GM21528 (cell line): Measurements from ENCODE around the gene COPZ2.
"Not testable (repeated sequence)": the region's sequence is repeated elsewhere in the genome, so short reads cannot be mapped to it uniquely, and the experiment has no call there.

Source experiments
- ATAC-seq: cut with Tn5 transposase; IDR thresholded peaks from one replicate; pipeline ENCODE4 v1.9.1; 2021; ENCODE audit warnings: mild to moderate bottlenecking, moderate library complexity; ENCODE audit not compliant: unreplicated experiment, low FRiP score

COPZ2 gene

DNA sequence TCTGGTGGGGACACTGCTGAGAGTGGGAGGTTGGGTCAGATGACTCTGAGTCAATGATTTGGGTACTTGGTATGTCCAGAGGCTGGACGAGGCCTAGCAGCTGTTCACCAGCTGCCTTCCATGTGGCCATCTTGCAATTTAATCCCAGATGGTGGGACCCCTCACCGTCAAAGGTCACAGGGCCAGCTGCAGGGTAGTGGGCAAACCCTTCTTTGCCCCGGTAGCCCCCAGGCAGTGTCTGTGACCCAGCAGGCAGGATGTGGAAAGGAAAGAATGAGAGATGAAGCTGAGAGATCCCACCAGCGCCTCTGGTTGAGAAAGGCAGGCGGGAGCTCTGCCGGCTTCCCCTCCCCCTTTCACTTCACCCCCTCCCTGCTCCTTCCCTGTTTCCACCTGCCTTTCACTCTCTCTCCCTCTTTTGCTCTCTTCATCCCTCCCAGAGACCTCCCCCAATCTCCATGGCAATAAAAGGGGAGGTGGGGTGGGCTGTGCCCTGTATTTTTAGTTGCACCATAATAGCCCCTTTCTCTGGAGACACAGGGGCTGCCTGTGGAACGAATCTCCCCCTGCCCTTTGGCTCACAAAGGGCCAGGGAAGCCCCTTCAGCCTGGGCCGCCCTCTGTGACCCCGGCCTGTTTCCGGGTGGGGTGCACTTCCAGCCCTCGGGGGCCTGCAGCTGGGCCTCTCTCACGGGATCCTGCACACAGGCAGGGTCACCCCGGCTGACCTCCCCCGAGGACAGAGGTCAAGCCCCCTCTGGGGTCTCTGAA lies 46.5 kb downstream of the COPZ2 start:
- no peak for ATAC-seq

DNA sequence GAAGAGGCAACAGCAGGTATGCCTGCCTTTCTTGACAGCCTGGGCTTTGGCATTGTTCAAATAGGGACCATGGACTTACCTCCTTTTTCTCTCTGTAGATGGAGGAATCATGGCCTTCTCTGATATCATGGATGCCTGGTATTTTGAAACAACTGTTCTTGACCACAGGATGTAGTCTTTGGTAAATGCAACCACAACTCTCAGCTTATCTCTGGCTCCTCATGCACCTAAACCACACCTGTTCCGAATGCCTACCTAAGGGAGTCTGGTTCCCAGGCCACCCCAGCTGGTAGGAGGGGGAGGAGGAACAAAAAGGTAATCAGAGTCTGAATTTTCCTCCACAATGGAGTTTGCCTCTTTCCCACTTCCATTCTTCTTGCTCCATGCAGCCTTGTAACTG lies 47.9 kb downstream of the COPZ2 start:
- ATAC-seq: no peak

DNA sequence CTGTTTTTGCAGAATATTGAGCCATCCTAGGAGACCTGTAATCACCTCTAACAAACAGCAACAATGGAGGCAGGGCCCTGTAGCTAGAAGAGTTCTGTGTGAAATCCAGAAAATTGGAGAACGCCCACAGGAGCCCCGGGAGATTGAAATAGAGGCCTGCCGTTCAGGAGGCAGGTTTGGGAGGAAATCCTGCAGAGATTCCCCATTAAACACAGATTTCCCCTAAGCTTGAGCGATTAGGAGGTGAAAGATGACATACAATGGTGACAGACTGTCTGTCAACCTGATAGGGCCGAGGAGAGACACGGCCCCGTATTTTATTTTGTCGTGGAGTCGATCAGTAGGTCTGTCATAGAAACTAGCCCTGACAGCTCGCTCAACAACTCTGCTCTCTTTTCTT lies 48.4 kb downstream of the COPZ2 start:
- ATAC-seq: no peak

DNA sequence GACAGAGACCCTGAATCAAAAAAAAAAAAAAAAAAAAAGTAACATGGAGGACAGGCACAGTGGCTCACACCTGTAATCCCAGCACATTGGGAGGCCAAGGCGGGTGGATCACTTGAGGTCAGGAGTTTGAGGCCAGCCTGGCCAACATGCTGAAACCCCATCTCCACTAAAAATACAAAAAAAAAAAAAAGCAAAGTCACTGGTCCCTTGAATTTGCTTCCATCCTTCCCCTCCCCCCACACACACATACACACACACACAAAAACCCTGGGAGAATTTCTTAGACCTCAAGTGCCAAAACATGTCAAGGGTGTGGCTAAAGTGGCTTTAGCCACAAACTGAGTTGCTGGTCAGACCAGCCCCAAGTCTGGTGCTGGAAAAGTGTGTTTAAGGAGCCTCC lies 49.2 kb downstream of the COPZ2 start:
- ATAC-seq: not testable (repeated sequence)

DNA sequence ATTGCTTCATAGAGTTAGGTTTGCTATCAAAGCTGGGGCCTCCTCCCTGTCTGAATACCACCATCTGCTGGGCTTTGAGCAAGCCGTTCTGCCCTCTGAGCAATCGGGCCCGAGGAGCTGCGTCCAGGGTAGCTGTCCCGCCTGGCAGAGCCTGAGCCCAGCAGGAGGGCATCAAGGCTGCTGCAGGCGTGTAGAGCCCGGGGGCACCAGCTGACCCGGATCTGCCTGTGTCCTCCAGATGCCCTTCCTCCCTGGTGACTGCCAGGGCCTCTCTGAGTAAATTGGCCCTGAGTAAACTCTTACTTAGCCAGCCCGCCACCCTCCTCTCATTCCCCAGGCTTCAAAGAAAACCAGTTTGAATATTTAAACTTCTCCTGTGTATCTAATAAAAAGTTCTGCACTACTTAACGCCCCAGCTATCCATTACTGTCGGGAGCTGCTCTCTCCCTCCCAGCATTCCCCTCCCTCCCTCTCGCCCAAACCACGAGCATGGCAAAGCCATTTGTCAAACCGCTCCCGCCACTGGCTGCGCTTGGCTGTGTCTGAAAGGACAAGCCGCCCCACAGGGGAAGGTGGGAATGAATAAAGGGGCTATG lies 50.3 kb downstream of the COPZ2 start:
- no peak for ATAC-seq

DNA sequence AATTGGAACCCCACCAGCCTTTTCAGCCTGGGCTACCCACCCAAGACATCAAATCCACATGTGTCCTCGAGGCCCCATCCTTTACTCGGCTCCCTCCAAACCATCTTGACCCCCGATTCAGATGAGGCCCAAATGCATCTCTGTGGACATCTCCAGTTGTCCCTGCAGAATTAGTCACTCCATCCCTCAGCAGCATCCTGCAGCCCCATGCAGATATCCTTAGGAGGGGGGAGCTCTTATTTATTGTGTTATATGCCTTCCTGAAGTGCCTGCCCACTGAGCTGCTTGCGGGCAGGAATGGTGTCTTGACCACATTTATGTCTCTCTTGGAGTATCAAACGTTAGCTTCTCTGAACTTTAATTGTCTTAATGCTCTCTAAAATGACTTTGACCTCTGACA lies 51.1 kb downstream of the COPZ2 start:
- no peak for ATAC-seq

DNA sequence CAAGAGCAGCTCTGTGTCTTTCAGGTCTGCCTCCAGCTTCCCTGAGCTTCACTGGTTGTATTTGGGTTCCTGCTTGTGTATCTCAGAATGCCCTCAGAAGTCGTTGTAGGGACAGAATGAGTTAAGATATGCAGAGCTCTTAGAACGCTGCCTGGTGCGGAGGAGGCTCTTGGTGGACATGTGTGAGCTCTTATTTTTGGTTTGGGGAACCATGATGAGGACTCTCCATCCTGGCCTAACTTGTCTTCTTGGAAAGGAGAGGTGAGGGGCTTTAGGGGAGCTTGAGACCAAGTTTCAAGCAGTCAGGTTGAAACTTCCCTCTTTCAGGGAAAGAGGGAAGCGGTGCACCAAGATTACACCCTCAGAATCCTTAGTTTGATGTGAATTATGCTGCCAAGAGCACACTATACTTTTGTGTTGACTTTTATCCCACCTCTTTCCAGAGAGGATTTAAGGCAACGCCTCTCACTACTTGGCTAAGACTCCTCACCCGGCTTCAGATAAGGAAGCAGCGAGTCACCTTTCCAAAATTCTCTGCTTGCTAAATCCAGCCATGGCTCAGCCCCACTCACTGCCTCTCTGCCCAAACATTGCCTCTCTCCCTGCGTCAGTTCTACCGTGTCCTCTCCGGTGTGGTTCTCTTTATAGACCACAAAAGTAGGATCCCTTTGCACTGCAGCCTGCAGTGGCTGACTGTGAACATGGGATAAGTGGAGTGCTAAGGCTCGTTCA lies 53.9 kb downstream of the COPZ2 start:
- ATAC-seq: no peak

DNA sequence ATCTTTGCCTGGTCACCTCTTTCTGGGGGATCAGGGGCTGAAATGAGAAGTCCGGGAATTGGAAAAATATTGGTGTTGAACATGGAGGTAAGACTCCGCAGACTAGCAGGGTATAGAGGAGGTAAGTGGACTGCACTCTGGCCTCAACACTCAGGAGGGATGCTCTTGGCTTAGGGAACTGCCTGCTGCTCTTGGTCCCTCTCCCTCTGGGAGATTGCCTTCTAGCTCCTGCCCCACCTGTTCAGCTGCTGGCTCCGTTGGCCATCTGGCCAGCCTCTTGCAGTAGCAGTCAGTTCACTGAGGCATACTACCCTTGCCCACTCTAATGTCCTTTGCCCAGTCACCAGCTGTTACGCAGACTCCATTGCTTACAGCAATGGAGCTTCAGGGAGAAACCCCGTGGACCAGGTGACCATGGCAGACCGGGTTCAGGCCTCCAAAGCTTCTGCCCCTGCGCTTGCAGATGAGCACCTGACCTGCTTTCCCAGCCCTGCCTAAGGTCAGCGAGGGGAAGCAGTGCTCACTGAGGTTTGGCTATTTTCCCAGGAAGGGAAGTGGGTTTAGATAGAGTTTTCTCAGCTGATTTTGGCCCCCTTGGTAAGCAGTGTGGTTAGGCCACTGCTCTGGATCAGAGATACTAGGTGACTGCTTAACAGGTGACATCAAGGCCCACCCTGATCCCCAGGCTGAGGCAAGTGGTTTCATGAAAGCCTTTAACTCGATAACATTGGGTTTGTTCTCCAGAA lies 54.8 kb downstream of the COPZ2 start:
- ATAC-seq: no peak

DNA sequence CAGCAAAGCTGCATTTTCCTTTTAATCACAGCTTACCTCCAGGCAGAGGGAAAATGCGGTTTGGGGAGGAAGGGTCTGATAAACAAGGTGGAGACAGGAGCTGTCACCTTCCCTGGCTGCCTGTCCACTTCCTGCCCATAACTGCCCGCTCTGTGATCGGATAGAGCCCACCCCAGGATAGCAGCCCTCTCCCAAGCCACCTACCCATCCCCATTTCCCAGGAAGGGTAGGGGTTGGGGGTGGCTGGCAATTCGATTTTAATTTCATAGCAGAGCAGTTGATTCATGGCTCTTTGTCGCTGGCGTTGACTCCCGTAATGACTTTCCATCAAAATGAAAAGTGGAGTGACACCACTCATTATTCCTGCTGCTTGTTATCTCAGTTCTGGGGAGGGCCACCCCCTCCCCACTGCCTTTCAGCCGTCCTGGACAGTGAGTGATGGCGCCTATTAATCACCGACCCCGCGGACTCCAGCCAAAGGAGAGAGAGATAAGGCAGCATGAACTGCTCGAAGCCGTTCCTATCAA lies 55.4 kb downstream of the COPZ2 start:
- ATAC-seq: no peak

DNA sequence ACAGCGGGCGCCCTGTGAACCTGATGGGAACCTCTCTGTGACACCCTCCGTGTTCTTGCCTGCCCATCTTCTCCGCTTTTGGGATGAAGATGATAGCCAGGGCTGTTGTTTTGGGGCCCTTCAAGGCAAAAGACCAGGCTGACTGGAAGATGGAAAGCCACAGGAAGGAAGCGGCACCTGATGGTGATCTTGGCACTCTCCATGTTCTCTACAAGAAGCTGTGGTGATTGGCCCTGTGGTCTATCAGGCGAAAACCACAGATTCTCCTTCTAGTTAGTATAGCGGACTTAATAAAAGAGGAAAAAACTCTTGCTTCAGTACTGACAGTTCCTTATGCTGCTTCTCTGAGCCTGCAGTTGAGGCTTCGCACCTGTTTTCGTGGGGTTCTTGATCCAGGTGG lies 56.1 kb downstream of the COPZ2 start:
- no peak for ATAC-seq

DNA sequence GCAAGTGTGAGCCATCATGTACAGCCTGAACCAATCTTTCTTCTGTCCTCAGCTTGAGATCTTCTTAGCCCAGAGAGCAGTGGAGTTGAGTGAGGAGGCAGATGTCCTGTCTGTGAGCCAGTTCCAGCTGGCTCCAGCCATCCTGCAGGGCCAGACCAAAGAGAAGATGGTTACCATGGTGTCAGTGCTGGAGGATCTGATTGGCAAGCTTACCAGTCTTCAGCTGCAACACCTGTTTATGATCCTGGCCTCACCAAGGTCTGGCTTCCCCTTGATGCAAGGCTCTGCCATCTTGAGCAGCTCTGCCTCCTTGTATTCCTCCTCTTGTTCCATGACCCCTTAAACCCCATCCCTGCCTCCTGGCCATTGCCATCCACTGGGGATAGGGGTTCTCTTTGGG lies 57.1 kb downstream of the COPZ2 start:
- no peak for ATAC-seq

DNA sequence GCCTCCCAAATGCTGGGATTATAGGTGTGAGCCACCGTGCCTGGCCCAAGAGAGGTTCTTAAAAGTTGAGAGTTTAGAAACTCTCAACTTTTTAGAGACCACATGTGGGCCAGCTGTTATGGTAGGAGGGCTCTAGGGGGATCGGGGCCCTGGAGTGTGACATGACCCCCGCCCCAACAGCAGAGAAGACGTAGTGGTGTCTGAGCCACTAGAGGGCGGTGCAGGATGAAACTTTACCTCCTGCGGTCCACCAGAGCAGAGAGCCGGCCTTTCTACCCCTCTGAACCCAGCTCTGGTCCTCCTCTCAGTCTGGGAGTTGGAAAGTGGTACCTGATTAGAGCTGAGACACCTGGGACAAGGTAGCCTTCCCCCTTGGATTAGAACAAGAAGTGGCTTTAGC lies 59.3 kb downstream of the COPZ2 start:
- ATAC-seq: no peak
